T-helper 1 cell (primary cell): ENCODE data around the gene SCG5.

Source experiments
- DNase-seq, 5 donors: peaks; one replicate each; pipeline ENCODE4 v3.0.0-alpha.2; 2012 to 2020

The SCG5 gene

GRCh38 chr15:32729700-32730395 lies 88.3 kb downstream of the SCG5 start:
- DNase-seq, result no peak

DNA sequence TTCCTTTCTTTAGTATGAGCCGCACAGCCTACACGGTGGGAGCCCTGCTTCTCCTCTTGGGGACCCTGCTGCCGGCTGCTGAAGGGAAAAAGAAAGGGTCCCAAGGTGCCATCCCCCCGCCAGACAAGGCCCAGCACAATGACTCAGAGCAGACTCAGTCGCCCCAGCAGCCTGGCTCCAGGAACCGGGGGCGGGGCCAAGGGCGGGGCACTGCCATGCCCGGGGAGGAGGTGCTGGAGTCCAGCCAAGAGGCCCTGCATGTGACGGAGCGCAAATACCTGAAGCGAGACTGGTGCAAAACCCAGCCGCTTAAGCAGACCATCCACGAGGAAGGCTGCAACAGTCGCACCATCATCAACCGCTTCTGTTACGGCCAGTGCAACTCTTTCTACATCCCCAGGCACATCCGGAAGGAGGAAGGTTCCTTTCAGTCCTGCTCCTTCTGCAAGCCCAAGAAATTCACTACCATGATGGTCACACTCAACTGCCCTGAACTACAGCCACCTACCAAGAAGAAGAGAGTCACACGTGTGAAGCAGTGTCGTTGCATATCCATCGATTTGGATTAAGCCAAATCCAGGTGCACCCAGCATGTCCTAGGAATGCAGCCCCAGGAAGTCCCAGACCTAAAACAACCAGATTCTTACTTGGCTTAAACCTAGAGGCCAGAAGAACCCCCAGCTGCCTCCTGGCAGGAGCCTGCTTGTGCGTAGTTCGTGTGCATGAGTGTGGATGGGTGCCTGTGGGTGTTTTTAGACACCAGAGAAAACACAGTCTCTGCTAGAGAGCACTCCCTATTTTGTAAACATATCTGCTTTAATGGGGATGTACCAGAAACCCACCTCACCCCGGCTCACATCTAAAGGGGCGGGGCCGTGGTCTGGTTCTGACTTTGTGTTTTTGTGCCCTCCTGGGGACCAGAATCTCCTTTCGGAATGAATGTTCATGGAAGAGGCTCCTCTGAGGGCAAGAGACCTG lies 89.5 kb downstream of the SCG5 start:
- DNase-seq, result no peak

GRCh38 chr15:32732574-32733157 lies 91.2 kb downstream of the SCG5 start:
- DNase-seq, result no peak

DNA sequence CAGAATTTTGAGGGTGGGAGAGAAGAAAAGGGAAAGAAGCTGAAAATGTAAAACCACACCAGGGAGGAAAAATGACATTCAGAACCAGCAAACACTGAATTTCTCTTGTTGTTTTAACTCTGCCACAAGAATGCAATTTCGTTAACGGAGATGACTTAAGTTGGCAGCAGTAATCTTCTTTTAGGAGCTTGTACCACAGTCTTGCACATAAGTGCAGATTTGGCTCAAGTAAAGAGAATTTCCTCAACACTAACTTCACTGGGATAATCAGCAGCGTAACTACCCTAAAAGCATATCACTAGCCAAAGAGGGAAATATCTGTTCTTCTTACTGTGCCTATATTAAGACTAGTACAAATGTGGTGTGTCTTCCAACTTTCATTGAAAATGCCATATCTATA lies 91.8 kb downstream of the SCG5 start:
- no peak for DNase-seq

DNA sequence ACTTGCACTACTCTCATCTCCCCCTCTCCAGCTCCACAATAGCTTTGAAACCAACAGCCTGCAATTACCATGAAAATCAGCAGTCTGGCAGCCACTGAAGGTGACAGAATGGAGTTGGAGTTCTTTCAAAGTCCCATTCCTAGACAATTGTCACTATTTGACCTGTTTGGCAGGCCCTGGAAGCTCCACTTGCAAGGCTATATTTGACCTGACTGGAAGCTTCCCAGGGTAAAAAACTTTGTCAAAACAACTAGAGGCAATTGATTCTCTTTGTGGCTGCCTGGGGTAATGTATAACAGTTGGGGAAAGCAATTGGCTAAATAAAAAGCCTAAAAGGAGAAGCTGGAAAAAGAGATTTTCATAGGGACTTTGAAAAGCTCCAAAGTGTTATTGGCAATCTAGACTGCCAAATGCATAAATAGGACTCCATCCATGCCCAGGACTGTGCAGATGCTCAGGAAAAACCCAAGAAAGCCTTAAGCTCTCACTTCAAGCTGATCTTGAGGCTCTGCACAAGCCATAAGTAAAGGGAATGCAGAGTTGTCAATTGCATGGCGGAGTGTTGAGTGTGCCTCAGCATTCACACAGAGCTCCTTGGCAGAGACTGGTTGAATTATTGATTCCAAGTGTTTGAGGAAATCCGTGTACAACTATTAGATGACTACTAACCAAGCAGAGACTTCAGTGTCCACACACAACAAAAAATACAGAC lies 94.6 kb downstream of the SCG5 start:
- DNase-seq, result no peak

- no peak for DNase-seq
Observed at GRCh38 chr15:32736701-32737061, 95.2 kb downstream of the SCG5 start.

- no peak for DNase-seq
Observed at GRCh38 chr15:32737304-32737703, 95.8 kb downstream of the SCG5 start.

- no peak for DNase-seq
Observed at GRCh38 chr15:32738666-32739065, 97.2 kb downstream of the SCG5 start.

DNA sequence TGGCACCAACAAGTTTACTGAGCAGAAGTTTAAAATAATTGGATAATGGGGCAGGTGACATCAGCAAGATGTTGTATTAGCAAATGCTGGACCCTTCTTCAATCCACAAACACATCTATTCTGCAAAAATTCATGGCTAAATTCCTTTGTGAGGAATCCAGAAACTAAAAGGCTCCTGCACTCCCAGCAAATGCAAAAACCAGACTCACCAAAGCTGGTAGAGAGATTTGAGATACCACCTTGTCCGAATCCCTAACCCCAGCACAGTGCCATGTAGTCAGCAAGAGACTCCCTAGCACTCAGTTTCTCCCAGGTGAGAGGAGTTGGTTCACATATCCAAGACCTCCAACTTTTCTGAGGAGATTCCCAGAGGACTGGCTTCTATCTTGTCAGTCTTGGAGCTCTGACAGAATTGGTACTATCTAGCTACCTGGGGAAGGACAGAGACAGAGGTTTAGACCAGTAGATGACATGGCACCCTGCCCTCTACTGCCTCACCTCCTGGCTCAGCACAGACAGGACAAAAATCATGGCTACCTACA lies 98.1 kb downstream of the SCG5 start:
- no peak for DNase-seq

GRCh38 chr15:32743411-32744140 lies 102.1 kb downstream of the SCG5 start:
- no peak for DNase-seq

GRCh38 chr15:32746116-32746857 lies 104.8 kb downstream of the SCG5 start:
- DNase-seq, result no peak
